GM19463 (cell line): ENCODE data around the gene CFD.
"Not testable (repeated sequence)": the region's sequence is repeated elsewhere in the genome, so short reads cannot be mapped to it uniquely, and the experiment has no call there.

Experiments
- ATAC-seq: cut with Tn5 transposase; IDR thresholded peaks from one replicate; pipeline ENCODE4 v1.9.1; 2021; ENCODE audit warnings: mild to moderate bottlenecking, moderate library complexity; ENCODE audit not compliant: unreplicated experiment

CFD gene

GRCh38 chr19:858868-859843 lies at the start of gene CFD:
Gene CFD, plus strand, starts transcription at chr19:859664. Its CDS starts 26 bp downstream, at chr19:859690.
- no peak for ATAC-seq

GRCh38 chr19:810077-810855 lies 49.2 kb upstream of the CFD start:
- no peak for ATAC-seq

- ATAC-seq, result no peak
Measured at GRCh38 chr19:810883-811489, 48.5 kb upstream of the CFD start.

GRCh38 chr19:811506-812048 lies 47.9 kb upstream of the CFD start:
- no peak for ATAC-seq

- ATAC-seq, result no peak
Measured at GRCh38 chr19:812049-812746, 47.3 kb upstream of the CFD start.

GRCh38 chr19:812747-813218 lies 46.7 kb upstream of the CFD start:
- no peak for ATAC-seq

GRCh38 chr19:813219-814151 lies 46.0 kb upstream of the CFD start:
- no peak for ATAC-seq

GRCh38 chr19:814152-815078 lies 45.0 kb upstream of the CFD start:
- ATAC-seq, result no peak

- no peak for ATAC-seq
Measured at GRCh38 chr19:815079-815774, 44.2 kb upstream of the CFD start.

- ATAC-seq, result no peak
Measured at GRCh38 chr19:815775-816499, 43.5 kb upstream of the CFD start.

GRCh38 chr19:816500-816857 lies 43.0 kb upstream of the CFD start:
- ATAC-seq, result no peak

- not testable (repeated sequence) for ATAC-seq
Measured at GRCh38 chr19:820212-820611, 39.3 kb upstream of the CFD start.

GRCh38 chr19:821231-821824 lies 38.1 kb upstream of the CFD start:
- no peak for ATAC-seq

GRCh38 chr19:821825-822503 lies 37.5 kb upstream of the CFD start, which contains the start of gene PLPPR3:
Gene PLPPR3, minus strand, starts transcription at chr19:821955. Its CDS starts 396 bp downstream, at chr19:821559.
- ATAC-seq, result no peak

- no peak for ATAC-seq
Measured at GRCh38 chr19:823565-824121, 35.8 kb upstream of the CFD start.

GRCh38 chr19:824885-825284 lies 34.6 kb upstream of the CFD start:
- ATAC-seq, result no peak
